HG02759 (cell line): ENCODE measurements around the gene LCE4A.

Source experiments
- ATAC-seq: cut with Tn5 transposase; IDR thresholded peaks from one replicate; pipeline ENCODE4 v1.9.1; 2021; ENCODE audit warnings: mild to moderate bottlenecking, moderate library complexity; ENCODE audit not compliant: unreplicated experiment

LCE4A gene

DNA sequence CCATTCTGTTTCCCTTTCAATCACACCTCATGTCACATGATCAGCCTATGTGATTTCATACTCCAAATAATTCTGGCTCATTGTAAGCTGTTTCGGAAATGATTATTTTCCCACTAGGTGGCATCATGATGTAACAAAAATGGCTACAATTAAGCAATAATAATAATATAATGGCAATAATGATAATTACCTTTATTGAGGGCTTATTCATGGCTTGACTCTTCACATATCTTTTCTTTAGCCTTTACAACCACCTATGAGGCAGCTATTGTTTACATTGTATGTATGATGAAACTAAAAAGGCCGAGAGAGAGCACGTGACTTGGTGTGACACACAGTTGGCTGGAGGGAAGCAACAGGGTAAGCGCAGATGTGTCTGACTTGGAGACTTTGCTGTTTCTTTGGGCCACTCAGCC, 37.3 kb downstream of the LCE4A start:
- no peak for ATAC-seq

DNA sequence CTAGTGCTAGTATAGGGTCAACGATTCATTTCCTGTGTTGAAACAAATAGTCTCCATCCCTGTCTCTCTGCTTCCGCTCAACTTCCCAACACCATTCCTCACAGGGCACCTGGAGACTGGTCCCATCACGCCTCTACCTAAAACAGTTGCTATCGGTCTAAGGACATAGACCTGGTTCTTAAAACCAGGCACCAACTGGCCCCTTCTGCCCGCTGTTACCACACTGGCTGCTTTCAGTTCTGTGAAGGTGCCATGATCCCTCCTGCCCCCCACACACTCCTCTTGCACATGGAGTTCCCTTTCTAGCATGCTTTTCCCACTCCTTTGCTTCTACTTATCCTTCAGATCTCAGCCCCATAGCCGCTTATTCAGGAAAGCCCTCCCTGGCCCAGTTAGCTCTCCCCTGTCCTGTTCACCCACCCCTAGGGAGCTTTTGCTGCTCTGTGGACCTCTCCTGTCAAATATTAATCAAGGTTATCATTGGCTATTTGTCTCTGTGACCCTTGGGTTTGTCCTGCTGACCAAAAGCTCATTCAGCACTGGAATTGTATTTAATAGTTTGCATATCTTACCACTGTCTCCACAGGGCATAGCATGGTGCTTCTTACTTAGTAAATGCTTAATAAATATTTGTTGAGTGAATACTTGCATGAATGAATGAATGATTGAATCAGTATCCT, 37.9 kb downstream of the LCE4A start:
- no peak for ATAC-seq

GRCh38 chr1:152747831-152748230, 39.9 kb downstream of the LCE4A start:
- no peak for ATAC-seq

DNA sequence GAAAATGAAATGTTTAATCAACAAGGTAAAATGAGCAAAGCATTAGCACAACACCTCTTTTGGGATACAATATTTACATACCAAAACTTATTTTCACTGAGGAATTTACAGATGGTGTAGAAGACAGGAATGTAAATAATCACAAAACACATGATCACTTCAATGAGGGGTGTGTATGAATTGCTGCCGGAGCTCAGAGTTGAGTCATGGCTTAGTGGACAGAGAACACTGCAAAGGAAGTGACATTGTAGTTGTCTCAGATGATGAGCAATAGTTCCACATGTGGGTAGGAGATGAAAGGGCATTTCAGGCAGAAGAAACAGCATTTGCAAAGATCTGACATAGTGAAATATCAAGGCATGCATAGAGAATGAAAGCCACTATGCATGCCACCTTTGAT, 44.3 kb downstream of the LCE4A start:
- ATAC-seq: no peak

GRCh38 chr1:152753586-152753985, 45.6 kb downstream of the LCE4A start:
- no peak for ATAC-seq

DNA sequence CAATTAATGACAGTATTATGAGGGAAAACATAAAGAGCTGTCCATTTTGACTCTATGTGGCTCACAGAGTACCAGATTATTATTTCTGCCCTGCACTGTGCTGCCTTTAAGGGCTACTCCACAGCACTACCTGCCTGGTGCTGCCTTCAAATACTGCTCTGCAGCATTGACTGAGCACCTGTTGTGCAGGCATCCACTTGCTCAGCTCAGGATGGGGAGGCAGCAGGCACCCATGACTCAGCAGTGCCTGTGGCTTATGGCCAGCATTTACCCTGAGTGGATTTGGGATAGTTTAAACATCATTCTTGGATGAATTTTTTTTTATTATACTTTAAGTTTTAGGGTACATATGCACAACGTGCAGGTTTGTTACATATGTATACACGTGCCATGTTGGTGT, 48.9 kb downstream of the LCE4A start:
- no peak for ATAC-seq

DNA sequence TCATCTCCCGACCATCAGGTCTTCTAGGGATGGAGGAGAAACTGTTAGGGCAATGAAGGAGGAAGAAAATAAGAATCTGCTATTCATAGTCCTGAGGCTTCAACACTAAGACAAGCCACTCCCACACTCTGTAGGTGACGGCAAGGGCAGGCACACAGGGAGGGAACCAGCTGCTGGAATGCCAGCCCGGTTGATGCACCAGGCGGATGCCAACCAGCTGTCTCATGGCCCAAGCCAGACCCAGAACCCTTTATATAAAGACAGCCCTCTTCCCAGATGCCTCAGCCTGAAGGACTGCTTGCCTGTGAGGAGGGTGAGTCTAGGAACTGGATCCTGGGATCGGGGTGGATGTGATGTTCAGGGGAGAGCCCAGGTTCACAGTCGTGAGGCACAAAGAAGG, 49.8 kb downstream of the LCE4A start, which contains the start of gene KPRP:
Gene KPRP, plus strand, starts transcription at position 279 of the 400 bp plus-strand sequence. CDS start 1,564 bp downstream, outside the sequence.
- ATAC-seq: no peak

DNA sequence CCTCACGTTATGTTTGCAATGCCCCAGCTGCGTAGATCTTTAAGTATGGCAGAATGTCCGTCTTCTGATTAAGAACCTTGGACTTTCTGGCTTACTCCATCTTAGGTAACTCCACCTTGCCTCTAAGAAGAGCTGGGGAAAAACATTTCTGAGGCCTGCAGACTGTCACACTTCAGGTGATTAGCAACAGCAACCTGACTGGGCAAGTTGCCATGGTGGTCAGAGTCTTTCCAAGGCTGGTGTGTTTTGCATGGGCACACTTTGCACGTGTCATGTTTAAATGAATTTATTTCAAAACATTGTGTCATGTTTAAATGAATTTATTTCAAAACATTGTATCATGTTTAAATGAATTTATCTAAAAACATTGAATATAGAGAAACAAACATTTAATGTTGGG, 50.7 kb downstream of the LCE4A start:
- ATAC-seq: no peak
